NT2/D1 (cell line): ENCODE results near the gene GJA3.

Source experiments
- SUZ12 ChIP-seq: IDR thresholded peaks from 2 replicates; pipeline ENCODE4 v1.6.1; 2011; ENCODE audit not compliant: insufficient read length, insufficient read depth; ENCODE audit errors: extremely low read depth
- YY1 ChIP-seq: IDR thresholded peaks from 2 replicates; pipeline ENCODE4 v1.6.1; 2011; ENCODE audit not compliant: insufficient read length, insufficient read depth
- ZNF274 ChIP-seq: IDR thresholded peaks from 2 replicates; pipeline ENCODE4 v1.6.1; 2011; ENCODE audit warnings: mild to moderate bottlenecking, low read depth, low read length

DNA sequence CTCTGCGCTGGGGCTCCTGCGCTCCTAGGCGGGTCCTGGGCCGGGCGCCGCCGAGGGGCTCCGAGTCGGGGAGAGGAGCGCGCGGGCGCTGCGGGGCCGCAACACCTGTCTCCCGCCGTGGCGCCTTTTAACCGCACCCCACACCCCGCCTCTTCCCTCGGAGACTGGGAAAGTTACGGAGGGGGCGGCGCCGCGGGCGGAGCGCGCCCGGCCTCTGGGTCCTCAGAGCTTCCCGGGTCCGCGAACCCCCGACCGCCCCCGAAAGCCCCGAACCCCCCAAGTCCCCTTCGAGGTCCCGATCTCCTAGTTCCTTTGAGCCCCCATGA, 31.9 kb upstream of the GJA3 start, which contains the start of gene GJB2:
- TF ChIP-seq YY1 (no peak), ZNF274 (no peak), SUZ12 (no peak)
